ENCODE data around the gene STK17B.

Gene STK17B

GRCh38 chr2:196105951-196106350 is 65.4 kb downstream of the STK17B start:
- DNase-seq, result no peak

GRCh38 chr2:196104066-196104465 is 67.3 kb downstream of the STK17B start:
- no peak for DNase-seq

GRCh38 chr2:196103626-196104025 is 67.8 kb downstream of the STK17B start:
- DNase-seq, result no peak

- peak in 1 of 5 experiments; percentile 22 for DNase-seq
Measured at GRCh38 chr2:196101325-196101991, 69.9 kb downstream of the STK17B start.

- no peak for DNase-seq
Measured at GRCh38 chr2:196099916-196100315, 71.5 kb downstream of the STK17B start.

GRCh38 chr2:196097864-196098660 is 73.3 kb downstream of the STK17B start:
- DNase-seq, result no peak

- DNase-seq, result no peak
Measured at GRCh38 chr2:196096982-196097745, 74.2 kb downstream of the STK17B start.

- DNase-seq, result no peak
Measured at GRCh38 chr2:196096264-196096663, 75.1 kb downstream of the STK17B start.

GRCh38 chr2:196089448-196089847 is 81.9 kb downstream of the STK17B start:
- peak in 1 of 5 experiments; percentile 44 for DNase-seq

GRCh38 chr2:196088203-196088602 is 83.2 kb downstream of the STK17B start:
- no peak for DNase-seq

- DNase-seq, result peak in 1 of 5 experiments; percentile 15
Measured at GRCh38 chr2:196086517-196087368, 84.6 kb downstream of the STK17B start.

- DNase-seq, result no peak
Measured at GRCh38 chr2:196083601-196084000, 87.8 kb downstream of the STK17B start.

Data from T-helper 2 cell (primary cell).